OCI-LY1 (cell line): ENCODE results near the gene CYLC1.

Experiments used
- H2AFZ ChIP-seq: fragments of 200-600 bp; sonication (generic), shearing (Covaris generic); 2 replicates; pipeline ENCODE4 v1.6.0; 2014; ENCODE audit warnings: antibody characterized with exemption, mild to moderate bottlenecking, low read length
- H3F3A ChIP-seq: fragments of 200-600 bp; sonication (generic), shearing (Covaris generic); 2 replicates; pipeline ENCODE4 v1.6.0; 2014; ENCODE audit warnings: mild to moderate bottlenecking, antibody characterized with exemption, low read length, moderate library complexity; ENCODE audit not compliant: insufficient read depth
- H3K27ac ChIP-seq: fragments of 200-600 bp; sonication (generic); 2 replicates; pipeline ENCODE4 v1.5.1; 2014; ENCODE audit warnings: low read length, mixed run types, mild to moderate bottlenecking, low read depth; ENCODE audit not compliant: poor library complexity, severe bottlenecking
- H3K27me3 ChIP-seq: fragments of 200-600 bp; sonication (generic); 2 replicates; pipeline ENCODE4 v1.6.0; 2014; ENCODE audit warnings: antibody characterized with exemption, mild to moderate bottlenecking, low read length, moderate library complexity; ENCODE audit not compliant: insufficient read depth
- H3K36me3 ChIP-seq: fragments of 200-600 bp; sonication (generic); 2 replicates; pipeline ENCODE4 v1.6.1; 2014; ENCODE audit warnings: mild to moderate bottlenecking, antibody characterized with exemption, low read length, moderate library complexity, mixed read lengths; ENCODE audit not compliant: insufficient read depth
- H3K4me1 ChIP-seq: fragments of 200-600 bp; sonication (generic); 2 replicates; pipeline ENCODE4 v1.5.1; 2014; ENCODE audit warnings: mild to moderate bottlenecking, low read length, moderate library complexity; ENCODE audit not compliant: insufficient read depth, severe bottlenecking
- H3K4me2 ChIP-seq: fragments of 200-600 bp; sonication (generic), shearing (Covaris generic); 2 replicates; pipeline ENCODE4 v1.6.1; 2014; ENCODE audit warnings: low read length
- H3K4me3 ChIP-seq: fragments of 200-600 bp; sonication (generic); 2 replicates; pipeline ENCODE4 v1.5.1; 2014; ENCODE audit warnings: low read length, low read depth, mild to moderate bottlenecking, mixed read lengths; ENCODE audit not compliant: poor library complexity, severe bottlenecking
- H3K79me2 ChIP-seq: fragments of 200-600 bp; shearing (Covaris generic); 2 replicates; pipeline ENCODE4 v1.6.1; 2016; ENCODE audit warnings: mixed run types, low read length, mixed read lengths; ENCODE audit not compliant: insufficient read depth
- H3K9ac ChIP-seq: fragments of 200-600 bp; sonication (generic), shearing (Covaris generic); 2 replicates; pipeline ENCODE4 v1.6.1; 2014; ENCODE audit warnings: mild to moderate bottlenecking, low read length, mixed read lengths
- H3K9me2 ChIP-seq: fragments of 200-600 bp; sonication (generic), shearing (Covaris generic); 2 replicates; pipeline ENCODE4 v1.6.1; 2014; ENCODE audit warnings: low read depth, mild to moderate bottlenecking, low read length, mixed read lengths
- H3K9me3 ChIP-seq: fragments of 200-600 bp; shearing (Covaris generic); 2 replicates; pipeline ENCODE4 v1.6.1; 2014; ENCODE audit warnings: low read length, mixed read lengths
- H4K20me1 ChIP-seq: fragments of 200-600 bp; sonication (generic), shearing (Covaris generic); 2 replicates; pipeline ENCODE4 v1.6.0; 2016; ENCODE audit warnings: mild to moderate bottlenecking, low read length; ENCODE audit not compliant: insufficient read depth
- EZH2 ChIP-seq: fragments of 200-600 bp; sonication (generic), shearing (Covaris generic); IDR thresholded peaks from 2 replicates; pipeline ENCODE4 v1.8.0; 2017; ENCODE audit warnings: borderline replicate concordance, mixed run types, mild to moderate bottlenecking, antibody characterized with exemption, low read length, moderate library complexity, mixed read lengths
- TF ChIP-seq, protein P1 (sequence below): fragments of 200-600 bp; sonication (generic), shearing (Covaris generic); IDR thresholded peaks from 2 replicates; pipeline ENCODE4 v1.5.1; 2017; ENCODE audit warnings: mild to moderate bottlenecking, antibody characterized with exemption, low read length, moderate library complexity, mixed read lengths

The CYLC1 gene

DNA sequence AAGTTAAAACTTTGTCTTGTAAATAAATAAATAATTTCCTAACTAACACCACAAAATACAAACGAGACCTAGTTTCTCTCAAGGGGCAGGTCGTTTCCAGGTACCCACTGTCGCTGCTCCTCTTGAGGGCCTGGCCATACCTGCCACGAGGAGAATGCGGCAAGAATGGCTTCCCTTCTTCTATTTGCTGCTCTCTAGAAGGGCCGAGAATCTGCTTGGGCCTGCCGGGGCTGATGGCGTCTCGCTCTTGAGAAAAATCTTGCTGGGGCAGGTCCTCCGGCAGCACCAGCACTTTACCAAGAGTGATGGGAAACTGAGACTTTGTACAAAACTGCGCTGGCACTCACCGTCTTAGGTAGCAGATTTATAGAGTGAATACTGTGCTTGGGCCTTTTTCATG is 31.5 kb downstream of the CYLC1 start:
- Histone ChIP-seq H3K27me3 (no peaks in the 10 kb centered on the region), H3F3A (no peaks in the 10 kb centered on the region)

DNA sequence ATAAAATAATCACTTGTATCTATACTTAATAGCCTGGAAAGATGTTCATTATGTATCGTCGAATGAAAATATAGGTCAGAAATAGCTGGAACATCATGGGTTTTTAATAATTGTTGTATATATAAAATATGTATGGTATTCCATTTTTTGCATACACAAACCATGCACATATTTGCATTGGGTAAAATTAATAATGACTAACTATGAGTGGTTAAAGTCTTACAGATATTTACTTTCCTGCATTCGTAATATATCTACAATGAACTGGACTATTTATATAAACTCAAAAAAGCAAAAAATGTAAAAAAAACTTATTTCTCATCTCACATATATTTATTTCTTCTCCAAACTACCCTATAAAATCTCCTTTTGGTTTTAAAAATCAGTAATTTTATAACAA is 46.0 kb downstream of the CYLC1 start:
- no peak for TF ChIP-seq EZH2
- TF ChIP-seq, protein P1, sequence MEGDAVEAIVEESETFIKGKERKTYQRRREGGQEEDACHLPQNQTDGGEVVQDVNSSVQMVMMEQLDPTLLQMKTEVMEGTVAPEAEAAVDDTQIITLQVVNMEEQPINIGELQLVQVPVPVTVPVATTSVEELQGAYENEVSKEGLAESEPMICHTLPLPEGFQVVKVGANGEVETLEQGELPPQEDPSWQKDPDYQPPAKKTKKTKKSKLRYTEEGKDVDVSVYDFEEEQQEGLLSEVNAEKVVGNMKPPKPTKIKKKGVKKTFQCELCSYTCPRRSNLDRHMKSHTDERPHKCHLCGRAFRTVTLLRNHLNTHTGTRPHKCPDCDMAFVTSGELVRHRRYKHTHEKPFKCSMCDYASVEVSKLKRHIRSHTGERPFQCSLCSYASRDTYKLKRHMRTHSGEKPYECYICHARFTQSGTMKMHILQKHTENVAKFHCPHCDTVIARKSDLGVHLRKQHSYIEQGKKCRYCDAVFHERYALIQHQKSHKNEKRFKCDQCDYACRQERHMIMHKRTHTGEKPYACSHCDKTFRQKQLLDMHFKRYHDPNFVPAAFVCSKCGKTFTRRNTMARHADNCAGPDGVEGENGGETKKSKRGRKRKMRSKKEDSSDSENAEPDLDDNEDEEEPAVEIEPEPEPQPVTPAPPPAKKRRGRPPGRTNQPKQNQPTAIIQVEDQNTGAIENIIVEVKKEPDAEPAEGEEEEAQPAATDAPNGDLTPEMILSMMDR: no peak
- no peaks in the 10 kb centered on the region for H3K4me1 ChIP-seq
- H3K27ac ChIP-seq: no peak overlapping the region
- no peaks in the 10 kb centered on the region for H3F3A ChIP-seq
- no peaks in the 10 kb centered on the region for H3K9me3 ChIP-seq
- no peak overlapping the region for H3K4me2 ChIP-seq
- H3K79me2 ChIP-seq: no peaks in the 10 kb centered on the region
- no peaks in the 10 kb centered on the region for H3K27me3 ChIP-seq
- no peaks in the 10 kb centered on the region for H4K20me1 ChIP-seq
- no peak overlapping the region for H2AFZ ChIP-seq
- H3K36me3 ChIP-seq: no peaks in the 10 kb centered on the region
- no peak overlapping the region for H3K9ac ChIP-seq
- H3K4me3 ChIP-seq: no peak overlapping the region
- no peaks in the 10 kb centered on the region for H3K9me2 ChIP-seq

More for the DNA sequence above, 31.5 kb downstream of the CYLC1 start:
- H3K79me2 ChIP-seq: no peaks in the 10 kb centered on the region
- no peak for TF ChIP-seq EZH2
- TF ChIP-seq, protein P1: no peak
- H3K9ac ChIP-seq: no peak overlapping the region
- H3K27ac ChIP-seq: no peak overlapping the region
- H3K9me3 ChIP-seq: no peaks in the 10 kb centered on the region
- H3K4me1 ChIP-seq: no peaks in the 10 kb centered on the region
- no peaks in the 10 kb centered on the region for H4K20me1 ChIP-seq
- H3K4me3 ChIP-seq: no peak overlapping the region
- H3K9me2 ChIP-seq: no peaks in the 10 kb centered on the region
- H2AFZ ChIP-seq: no peak overlapping the region
- no peaks in the 10 kb centered on the region for H3K36me3 ChIP-seq
- no peak overlapping the region for H3K4me2 ChIP-seq

DNA sequence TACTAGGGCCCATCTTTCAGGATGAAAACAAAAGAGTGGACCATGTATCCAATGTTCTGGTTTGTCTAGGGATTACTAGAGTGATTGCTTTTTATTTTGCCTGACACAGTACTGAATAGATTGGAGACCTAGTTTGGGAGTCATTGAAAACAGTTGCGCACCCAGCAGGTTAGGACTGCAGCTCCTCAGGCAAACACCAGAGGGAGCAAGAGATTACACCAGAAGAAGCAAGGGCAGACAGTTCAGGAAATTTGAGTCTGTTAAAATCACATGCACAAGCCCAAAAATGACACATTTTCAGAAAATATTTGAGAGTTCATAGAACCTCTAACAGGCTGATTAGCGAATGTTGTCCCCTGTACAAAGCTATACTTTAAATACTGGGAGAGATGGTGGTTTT is 55.6 kb downstream of the CYLC1 start:
- Histone ChIP-seq H3K27me3 (no peaks in the 10 kb centered on the region), H3F3A (no peaks in the 10 kb centered on the region), H3K27ac (no peak overlapping the region), H3K9me3 (no peaks in the 10 kb centered on the region), H3K9me2 (no peaks in the 10 kb centered on the region), H3K4me2 (no peak overlapping the region), H3K4me3 (no peak overlapping the region), H3K9ac (no peak overlapping the region), H3K36me3 (no peaks in the 10 kb centered on the region), H3K79me2 (no peaks in the 10 kb centered on the region), H3K4me1 (no peaks in the 10 kb centered on the region), H2AFZ (no peak overlapping the region), H4K20me1 (no peaks in the 10 kb centered on the region)
- TF ChIP-seq, protein P1: peak; percentile 56
- TF ChIP-seq EZH2: no peak
